Measurements from ENCODE around the gene IRS2.

DNA sequence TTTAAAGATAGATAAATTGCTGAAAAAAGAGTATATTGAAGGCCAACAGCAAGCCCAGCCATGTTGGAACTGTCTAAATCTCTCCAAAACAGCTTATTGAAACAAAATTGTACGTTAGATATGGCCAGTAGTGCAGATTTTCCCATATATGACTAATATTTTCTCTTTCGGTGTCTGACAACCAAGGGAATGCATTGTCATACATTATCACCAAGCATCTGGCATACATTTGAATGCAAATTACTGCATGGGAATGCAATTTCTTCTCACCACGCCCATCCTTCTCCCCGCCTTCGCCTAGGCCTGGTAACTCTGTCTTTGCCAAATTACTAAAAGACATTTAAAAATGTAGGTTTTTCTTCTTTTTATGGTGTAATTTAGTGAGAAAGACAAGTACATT lies 32.5 kb upstream of the IRS2 start:
- TF ChIP-seq EZH2 (IDR thresholded peaks at IDR 0.05) (no peak), POLR2AphosphoS5 (IDR thresholded peaks at IDR 0.05; ENCODE audit: borderline replicate concordance, low read depth, low read length) (no peak)
